HG02840 (cell line): ENCODE measurements around the gene CTTNBP2.
"Not testable (repeated sequence)": the region's sequence is repeated elsewhere in the genome, so short reads cannot be mapped to it uniquely, and the experiment has no call there.

Experiments
- ATAC-seq: cut with Tn5 transposase; IDR thresholded peaks from one replicate; pipeline ENCODE4 v1.9.1; 2021; ENCODE audit warnings: mild to moderate bottlenecking, moderate library complexity, moderate number of reproducible peaks; ENCODE audit not compliant: unreplicated experiment, low FRiP score

CTTNBP2 gene

DNA sequence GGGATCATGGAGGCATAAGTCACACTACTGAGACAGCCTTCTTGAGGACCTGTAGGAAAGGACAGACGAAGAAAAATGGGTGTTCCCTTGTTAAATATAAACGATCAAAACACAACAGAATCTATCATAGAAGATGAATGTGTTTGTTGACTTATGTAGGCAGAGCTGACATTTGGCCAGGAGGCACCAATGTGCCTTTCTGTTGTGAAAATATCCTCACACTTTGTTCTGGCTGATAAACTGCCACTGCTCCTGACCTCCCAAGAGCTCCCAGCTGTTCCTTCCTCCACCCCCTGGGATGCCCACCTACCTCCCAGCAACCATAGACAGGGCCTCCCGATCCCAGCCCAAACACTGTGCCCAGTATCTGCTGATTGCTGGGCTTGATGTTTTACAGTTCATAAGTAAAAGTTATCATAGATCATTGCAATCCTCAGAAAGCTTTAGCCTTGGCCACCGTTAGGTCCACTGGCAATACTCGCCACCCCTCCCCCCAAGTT lies 116.6 kb downstream of the CTTNBP2 start:
- no peak for ATAC-seq

DNA sequence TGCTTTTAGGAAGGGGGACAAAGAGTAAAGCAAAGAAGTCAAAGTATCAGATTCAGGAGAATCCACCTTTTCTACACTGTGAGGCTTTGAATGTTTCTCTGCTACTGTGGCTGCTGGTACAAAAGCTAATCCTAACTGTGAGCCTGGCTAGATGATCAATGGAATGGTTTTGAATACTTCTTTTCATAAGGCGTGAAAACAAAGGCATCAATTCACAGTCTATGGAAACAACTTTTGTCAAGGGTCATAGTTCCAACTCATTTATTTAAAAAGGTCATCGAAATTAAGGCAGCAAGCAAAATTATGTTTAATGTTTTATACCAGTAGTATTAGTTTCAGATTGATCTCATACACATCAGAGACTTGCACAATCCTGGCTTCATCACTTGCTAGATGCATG lies 118.1 kb downstream of the CTTNBP2 start:
- no peak for ATAC-seq

- no peak for ATAC-seq
Measured at GRCh38 chr7:117751775-117752174, 121.5 kb downstream of the CTTNBP2 start.

DNA sequence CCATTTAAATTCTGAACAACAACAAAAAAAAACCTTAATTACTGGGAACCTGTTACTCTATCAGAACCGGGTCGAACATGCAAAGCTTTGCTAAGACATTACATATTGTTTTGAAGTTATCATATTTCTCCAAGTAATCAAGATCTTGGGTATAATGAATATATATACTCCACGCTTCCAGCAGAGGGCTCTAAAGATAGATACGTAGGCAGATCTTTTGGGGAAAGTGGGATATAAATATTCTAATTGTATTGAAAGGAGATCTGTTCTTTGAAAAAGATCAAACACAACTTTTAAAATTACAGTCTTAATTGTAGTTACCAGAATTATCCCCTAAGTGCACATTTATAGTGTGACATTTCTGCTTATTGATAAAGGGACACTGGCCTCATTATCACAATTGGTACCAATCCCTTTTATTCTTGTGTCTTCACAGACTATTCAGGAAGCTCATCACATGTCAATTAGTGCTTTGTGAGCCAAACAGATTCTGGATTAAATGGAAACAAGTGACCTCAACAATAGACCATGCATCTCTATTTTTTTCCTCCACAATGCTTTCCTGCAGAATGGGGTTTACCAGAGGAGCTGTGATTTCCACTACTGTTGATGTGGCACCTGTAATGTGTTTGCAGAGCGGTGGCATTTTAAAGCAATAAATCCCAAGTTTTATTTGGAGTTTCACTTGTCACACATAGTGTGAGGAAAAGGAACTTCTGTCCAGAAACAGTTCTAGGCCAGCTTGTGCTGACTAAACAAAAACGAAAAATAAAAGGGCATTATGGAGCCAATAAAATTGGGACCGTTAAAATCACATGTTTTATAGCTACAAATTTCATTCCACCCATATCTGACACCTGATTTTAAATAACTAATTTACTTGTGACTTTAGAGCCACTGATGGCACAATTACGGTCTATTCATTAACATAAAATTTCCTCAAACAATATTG lies 122.4 kb downstream of the CTTNBP2 start:
- ATAC-seq = no peak

DNA sequence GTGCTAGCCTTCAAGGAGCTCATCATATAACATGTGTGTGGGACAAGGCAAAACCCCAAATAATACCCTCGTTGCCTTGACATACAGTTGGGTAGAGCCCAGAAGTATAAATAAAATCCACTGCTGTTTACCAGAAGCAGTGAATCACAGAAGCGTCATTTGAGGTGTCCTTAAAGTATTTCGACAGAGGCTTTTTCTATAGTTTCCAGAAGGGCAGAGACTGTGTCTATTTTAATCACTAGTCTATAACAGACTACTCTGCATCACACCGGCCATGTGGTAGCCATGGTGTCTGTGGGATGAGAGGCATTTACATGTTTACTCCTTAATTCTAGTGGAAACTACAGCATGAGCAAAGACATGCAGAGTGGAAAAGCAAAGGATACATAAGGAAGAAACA lies 131.3 kb downstream of the CTTNBP2 start:
- ATAC-seq = no peak

- no peak for ATAC-seq
Measured at GRCh38 chr7:117739085-117739484, 134.2 kb downstream of the CTTNBP2 start.

DNA sequence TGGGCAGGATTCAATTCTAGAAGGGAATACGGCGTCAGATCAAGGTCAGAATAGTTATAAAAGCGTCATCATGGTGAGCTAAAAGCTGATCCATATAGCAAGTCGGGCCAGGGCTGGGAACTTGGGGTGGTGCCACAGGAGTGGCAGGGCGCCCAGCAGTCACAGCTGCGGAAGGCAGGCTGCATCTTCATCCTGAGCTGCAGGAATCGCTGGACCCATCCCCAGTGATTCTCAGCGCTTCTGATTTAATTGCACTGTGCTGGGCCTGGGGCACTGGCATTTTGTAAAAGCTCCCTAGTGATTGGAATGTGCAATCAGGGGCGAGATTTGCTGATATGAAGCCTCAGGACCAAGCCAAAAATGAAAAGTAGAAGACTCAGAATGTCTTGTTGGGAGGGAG lies 135.3 kb downstream of the CTTNBP2 start:
- no peak for ATAC-seq

DNA sequence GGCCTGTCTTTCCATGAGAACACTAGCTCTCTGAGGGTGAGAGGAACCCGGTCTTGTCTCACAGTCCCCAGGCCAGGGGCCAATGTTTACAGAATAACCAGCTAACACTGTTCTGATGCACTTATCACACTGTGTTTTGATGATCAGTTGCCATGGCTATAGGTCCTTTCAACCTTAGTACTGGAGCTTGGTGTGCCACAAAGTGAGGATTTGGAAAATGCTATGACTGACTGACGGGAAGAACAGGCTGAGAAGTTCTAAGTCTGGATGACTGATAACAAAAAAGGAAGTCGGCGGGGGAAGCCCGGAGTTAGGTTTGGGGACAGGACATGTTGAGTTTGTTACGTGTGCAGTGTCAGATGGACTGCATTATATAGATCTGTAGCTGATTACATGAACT lies 141.8 kb downstream of the CTTNBP2 start:
- ATAC-seq = peak; percentile 98

GRCh38 chr7:117730390-117730789 lies 142.9 kb downstream of the CTTNBP2 start:
- ATAC-seq = no peak

GRCh38 chr7:117728890-117729624 lies 144.2 kb downstream of the CTTNBP2 start:
- ATAC-seq = no peak

- no peak for ATAC-seq
Measured at GRCh38 chr7:117724898-117725297, 148.3 kb downstream of the CTTNBP2 start.

GRCh38 chr7:117719377-117719776 lies 153.9 kb downstream of the CTTNBP2 start:
- ATAC-seq = no peak

DNA sequence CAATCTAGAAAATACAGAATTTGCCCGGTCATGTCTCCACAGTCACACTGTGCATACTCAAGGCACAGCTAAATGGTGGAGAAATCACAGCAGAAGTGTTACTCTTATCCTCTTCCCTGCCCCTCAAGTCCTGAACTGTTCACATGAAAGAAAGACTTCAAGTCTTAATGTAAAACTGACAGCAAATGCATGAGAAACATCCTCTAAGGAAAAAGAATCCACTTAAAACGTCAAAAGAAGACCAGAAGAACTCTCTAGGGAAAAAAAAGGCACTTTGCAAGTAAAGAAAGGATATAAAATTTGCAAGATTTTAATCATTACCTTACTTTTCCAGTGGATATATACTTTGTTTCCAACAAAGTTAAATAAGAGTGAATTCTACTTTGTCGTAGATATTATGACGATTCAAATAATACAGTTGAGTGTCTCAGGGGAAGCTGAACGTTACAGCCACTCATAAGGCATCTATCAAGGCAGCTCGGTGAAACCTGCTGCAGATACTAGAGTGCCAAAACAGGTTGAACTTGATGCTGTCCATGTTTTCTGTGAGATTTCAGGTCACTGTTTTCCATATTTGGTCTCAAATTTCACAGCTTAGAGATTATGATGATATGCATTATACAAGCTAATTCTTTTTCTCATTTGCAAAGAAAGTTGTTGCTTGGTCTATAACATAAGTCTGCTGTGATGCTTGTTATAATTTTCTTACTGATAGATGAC lies 155.0 kb downstream of the CTTNBP2 start:
- ATAC-seq = no peak

DNA sequence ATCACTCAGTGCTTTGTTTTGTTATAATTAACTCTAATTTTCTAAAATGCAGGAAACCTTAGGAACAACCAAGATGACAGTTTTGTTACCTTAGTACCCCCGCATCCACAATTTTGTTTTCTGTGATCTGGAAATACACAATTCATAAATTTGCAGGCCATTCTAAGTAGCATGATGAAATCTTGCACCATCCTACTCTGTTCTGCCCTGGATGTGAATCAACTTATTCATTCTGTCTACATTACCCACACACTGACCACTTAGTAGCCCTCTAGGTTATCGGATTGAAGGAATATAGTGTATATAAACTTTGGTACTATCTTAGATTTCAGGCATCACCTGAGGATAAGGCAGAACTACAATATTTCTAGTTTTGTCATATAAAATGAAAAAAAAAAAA lies 155.9 kb downstream of the CTTNBP2 start:
- no peak for ATAC-seq

GRCh38 chr7:117716707-117717299 lies 156.4 kb downstream of the CTTNBP2 start:
- ATAC-seq = no peak

- no peak for ATAC-seq
Measured at GRCh38 chr7:117715784-117716445, 157.3 kb downstream of the CTTNBP2 start.

DNA sequence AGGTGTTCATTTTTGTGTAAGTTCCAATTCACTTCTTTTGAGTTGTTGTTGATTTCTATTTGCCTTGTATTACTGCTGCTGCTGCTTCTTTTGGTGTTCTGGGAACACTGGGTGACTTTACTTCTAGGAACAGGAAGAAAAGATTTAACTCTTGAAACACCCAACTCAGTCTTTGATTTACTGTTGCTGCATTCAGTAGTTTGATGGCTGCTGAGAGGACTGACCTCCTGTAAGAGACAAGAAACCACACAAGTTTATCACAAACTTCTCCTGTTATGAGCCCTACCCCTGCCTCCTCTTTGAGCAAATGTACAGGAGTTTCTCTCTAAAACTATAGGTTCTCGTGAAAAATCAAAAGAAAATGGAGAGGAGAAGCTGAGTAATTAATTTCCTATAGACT lies 161.7 kb downstream of the CTTNBP2 start:
- no peak for ATAC-seq

GRCh38 chr7:117708173-117708572 lies 165.1 kb downstream of the CTTNBP2 start:
- ATAC-seq = not testable (repeated sequence)

DNA sequence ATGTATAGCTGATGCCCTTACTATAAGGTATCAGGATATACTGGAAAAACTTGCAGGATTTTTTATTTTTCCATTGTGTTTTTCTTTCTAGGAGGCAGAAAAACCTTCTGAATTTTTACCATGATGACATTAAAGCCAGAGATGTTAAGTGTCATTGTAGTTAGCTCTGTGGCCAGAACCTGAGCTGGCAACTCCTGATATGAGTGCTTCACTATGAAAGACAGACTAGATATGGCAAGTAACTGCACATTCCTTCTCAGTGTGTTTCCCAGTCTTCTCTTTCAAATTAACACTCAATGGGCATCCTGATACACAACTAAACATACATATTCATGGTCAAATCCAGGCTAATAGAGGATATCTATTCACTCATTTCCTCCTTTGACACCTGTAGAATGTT lies 166.2 kb downstream of the CTTNBP2 start:
- no peak for ATAC-seq

GRCh38 chr7:117706210-117706609 lies 167.0 kb downstream of the CTTNBP2 start:
- ATAC-seq = no peak
